Neutrophil (primary cell): ENCODE data around the gene SEC24C.

Experiments used
- H3K27ac ChIP-seq: fragments of 200-600 bp; sonication (generic); 2 replicates; pipeline ENCODE4 v1.5.1; 2016; ENCODE audit warnings: mild to moderate bottlenecking, moderate library complexity
- H3K27me3 ChIP-seq: fragments of 200-600 bp; sonication (generic); 2 replicates; pipeline ENCODE4 v1.6.0; 2016; ENCODE audit warnings: mild to moderate bottlenecking
- H3K36me3 ChIP-seq: fragments of 200-600 bp; sonication (generic); 2 replicates; pipeline ENCODE4 v1.5.1; 2017
- H3K4me1 ChIP-seq, 2 experiments: fragments of 200-600 bp in 1 of 2; sonication (generic) in 1 of 2; 1 replicate in 1 of 2; 2 replicates in 1 of 2; pipeline versions ENCODE4 v1.5.1 to v1.6.1; 2013 to 2016; ENCODE audit warnings: low read depth in 1 of 2, low read length in 1 of 2, mild to moderate bottlenecking in 1 of 2, moderate library complexity in 1 of 2; ENCODE audit not compliant: control insufficient read depth in 1 of 2, insufficient read depth in 1 of 2
- H3K4me3 ChIP-seq, 2 experiments: fragments of 200-600 bp in 1 of 2; sonication (generic) in 1 of 2; 1 replicate in 1 of 2; 2 replicates in 1 of 2; pipeline ENCODE4 v1.5.1; 2013 to 2016; ENCODE audit warnings: low read depth in 1 of 2, low read length in 1 of 2, mild to moderate bottlenecking in 1 of 2, moderate library complexity in 1 of 2
- H3K9me3 ChIP-seq: fragments of 200-600 bp; sonication (generic); 2 replicates; pipeline ENCODE4 v1.5.1; 2016
- CTCF ChIP-seq: fragments of 200-600 bp; sonication (generic); IDR thresholded peaks from 2 replicates; pipeline ENCODE4 v1.5.1; 2016; ENCODE audit warnings: antibody characterized with exemption

The SEC24C gene

GRCh38 chr10:73772281-73773151, 28.3 kb downstream of the SEC24C start:
- H3K27ac ChIP-seq = peak overlapping the region; percentile 97
- peak; percentile 19 for TF ChIP-seq CTCF
- no peaks in the 10 kb centered on the region for H3K9me3 ChIP-seq
- peaks cover 40% of the 10 kb centered on the region for H3K36me3 ChIP-seq
- H3K27me3 ChIP-seq = no peaks in the 10 kb centered on the region
- H3K4me3 ChIP-seq = peak overlapping the region; percentile 83 to 94
- H3K4me1 ChIP-seq = peaks cover 33 to 41% of the 10 kb centered on the region in 2 experiments

GRCh38 chr10:73773152-73773879, 29.1 kb downstream of the SEC24C start:
- TF ChIP-seq CTCF = no peak
- H3K9me3 ChIP-seq = no peaks in the 10 kb centered on the region
- H3K4me3 ChIP-seq = peak overlapping the region; percentile 83 to 94
- H3K27me3 ChIP-seq = no peaks in the 10 kb centered on the region
- peak overlapping the region; percentile 97 for H3K27ac ChIP-seq
- peaks cover 33 to 36% of the 10 kb centered on the region in 2 experiments for H3K4me1 ChIP-seq
- peaks cover 32% of the 10 kb centered on the region for H3K36me3 ChIP-seq

GRCh38 chr10:73774637-73775036, 30.5 kb downstream of the SEC24C start:
- Histone ChIP-seq H3K27me3 (no peaks in the 10 kb centered on the region), H3K4me1 (peaks cover 33 to 36% of the 10 kb centered on the region in 2 experiments), H3K4me3 (no peak overlapping the region), H3K36me3 (peaks cover 19% of the 10 kb centered on the region), H3K27ac (no peak overlapping the region), H3K9me3 (no peaks in the 10 kb centered on the region)
- TF ChIP-seq CTCF = no peak

GRCh38 chr10:73779018-73779417, 34.8 kb downstream of the SEC24C start:
- H3K27ac ChIP-seq = no peak overlapping the region
- H3K9me3 ChIP-seq = no peaks in the 10 kb centered on the region
- H3K4me1 ChIP-seq = peaks cover 34 to 40% of the 10 kb centered on the region in 2 experiments
- no peak overlapping the region for H3K4me3 ChIP-seq
- no peaks in the 10 kb centered on the region for H3K36me3 ChIP-seq
- no peaks in the 10 kb centered on the region for H3K27me3 ChIP-seq
- no peak for TF ChIP-seq CTCF

- Histone ChIP-seq H3K27me3 (no peaks in the 10 kb centered on the region), H3K27ac (no peak overlapping the region), H3K9me3 (no peaks in the 10 kb centered on the region), H3K36me3 (no peaks in the 10 kb centered on the region), H3K4me3 (no peak overlapping the region), H3K4me1 (peaks cover 30 to 34% of the 10 kb centered on the region in 2 experiments)
- no peak for TF ChIP-seq CTCF
Measured at GRCh38 chr10:73779539-73780197, 35.5 kb downstream of the SEC24C start.
